SK-N-MC (cell line): ENCODE measurements around the gene KDM1B.

Experiments
- EZH2 ChIP-seq: fragments of 200-600 bp; sonication (generic); IDR thresholded peaks from one replicate; pipeline ENCODE4 v1.6.1; 2017; ENCODE audit warnings: antibody characterized with exemption
- FOXP2 ChIP-seq: optimal IDR thresholded peaks from 2 replicates; pipeline ENCODE3; 2011; ENCODE audit warnings: mild to moderate bottlenecking, moderate library complexity; ENCODE audit not compliant: insufficient read depth; ENCODE audit errors: extremely low read length, control extremely low read depth
- POLR2AphosphoS5 ChIP-seq: IDR thresholded peaks from 2 replicates; pipeline ENCODE4 v1.6.1; 2012; ENCODE audit warnings: mild to moderate bottlenecking, low read depth, low read length, borderline replicate concordance

- TF ChIP-seq EZH2 (no peak), POLR2AphosphoS5 (peak; percentile 30; the same call in 1 of the 2 replicates), FOXP2 (no peak)
These were observed 64.4 kb downstream of the KDM1B start for GRCh38 chr6:18219591-18219990.
